ENCODE measurements around the gene CCDC136. TPM values are rescaled to one million over a fixed set of nuclear protein-coding genes. Genes with fewer than 3 reads are reported as not detected.

Gene CCDC136
- polyA plus RNA-seq, 1 donor (not counting 4 experiments of a cell fraction or from before 2014, with no cell fraction given) = 1.6 TPM

- no peaks in the 10 kb centered on the region for H3K9me3 ChIP-seq (ENCODE audit: control insufficient read depth, low read depth, low read length)
- H3K4me3 ChIP-seq (ENCODE audit: control insufficient read depth in 2 of 3, extremely low read depth in 1 of 3, insufficient read depth in 2 of 3, low read depth in 1 of 3, low read length in 3 of 3) = no peak overlapping the region
- no peaks in the 10 kb centered on the region for H4K20me1 ChIP-seq (ENCODE audit: control insufficient read depth, extremely low read depth, insufficient read depth, low read length)
- dilution Hi-C loops (cut with MboI; ENCODE audit: extremely low pct_ligation_motif_present, low sequenced_read_pairs) = no loop called here
- H3K4me1 ChIP-seq (ENCODE audit: control insufficient read depth, extremely low read depth, insufficient read depth, low read length) = peaks cover 12% of the 10 kb centered on the region
- H3K27ac ChIP-seq (ENCODE audit: control insufficient read depth, insufficient read depth, low read length) = no peak overlapping the region
- no peak overlapping the region for H3K4me2 ChIP-seq (ENCODE audit: control insufficient read depth, extremely low read depth, insufficient read depth, low read depth, low read length)
- no peaks in the 10 kb centered on the region for H3K79me2 ChIP-seq (ENCODE audit: control insufficient read depth, insufficient read depth, low read length)
- peaks cover 3% of the 10 kb centered on the region for H3K9me1 ChIP-seq (ENCODE audit: control insufficient read depth, extremely low read depth, insufficient read depth, low read length)
- no peak for DNase-seq (ENCODE audit: low read depth, low spot score)
- H3K36me3 ChIP-seq (ENCODE audit: control insufficient read depth in 2 of 2, extremely low read depth in 1 of 2, insufficient read depth in 2 of 2, low read length in 2 of 2) = no peaks in the 10 kb centered on the region
- H3K9ac ChIP-seq (ENCODE audit: control insufficient read depth, extremely low read depth, insufficient read depth, low read length) = no peak overlapping the region
- no peak for FAIRE-seq
- H2AFZ ChIP-seq (ENCODE audit: control insufficient read depth, low read length) = no peak overlapping the region
- TF ChIP-seq CTCF (optimal IDR thresholded peaks at IDR 0.05 in 1 of 3, IDR thresholded peaks at IDR 0.05 in 1 of 3, conservative IDR thresholded peaks at IDR 0.05 in 1 of 3; ENCODE audit: extremely low read depth in 1 of 3, insufficient read depth in 2 of 3, low read length in 3 of 3) (no peak), EZH2 (IDR thresholded peaks at IDR 0.05; ENCODE audit: low read length) (no peak)
- peaks cover 39% of the 10 kb centered on the region for H3K27me3 ChIP-seq (ENCODE audit: control insufficient read depth, extremely low read depth, insufficient read depth, low read length)
Measured at GRCh38 chr7:128831994-128832879, 40.5 kb downstream of the CCDC136 start.

GRCh38 chr7:128832880-128833147 is 41.0 kb downstream of the CCDC136 start:
- Histone ChIP-seq H3K9me3 (ENCODE audit: control insufficient read depth, low read depth, low read length) (no peaks in the 10 kb centered on the region), H3K9ac (ENCODE audit: control insufficient read depth, extremely low read depth, insufficient read depth, low read length) (no peak overlapping the region), H4K20me1 (ENCODE audit: control insufficient read depth, extremely low read depth, insufficient read depth, low read length) (no peaks in the 10 kb centered on the region), H2AFZ (ENCODE audit: control insufficient read depth, low read length) (no peak overlapping the region), H3K4me3 (ENCODE audit: control insufficient read depth in 2 of 3, extremely low read depth in 1 of 3, insufficient read depth in 2 of 3, low read depth in 1 of 3, low read length in 3 of 3) (no peak overlapping the region), H3K27ac (ENCODE audit: control insufficient read depth, insufficient read depth, low read length) (no peak overlapping the region), H3K79me2 (ENCODE audit: control insufficient read depth, insufficient read depth, low read length) (no peaks in the 10 kb centered on the region), H3K4me2 (ENCODE audit: control insufficient read depth, extremely low read depth, insufficient read depth, low read depth, low read length) (no peak overlapping the region), H3K9me1 (ENCODE audit: control insufficient read depth, extremely low read depth, insufficient read depth, low read length) (peaks cover 3% of the 10 kb centered on the region), H3K4me1 (ENCODE audit: control insufficient read depth, extremely low read depth, insufficient read depth, low read length) (peaks cover 12% of the 10 kb centered on the region), H3K36me3 (ENCODE audit: control insufficient read depth in 2 of 2, extremely low read depth in 1 of 2, insufficient read depth in 2 of 2, low read length in 2 of 2) (no peaks in the 10 kb centered on the region), H3K27me3 (ENCODE audit: control insufficient read depth, extremely low read depth, insufficient read depth, low read length) (peaks cover 39% of the 10 kb centered on the region)
- no peak for DNase-seq (ENCODE audit: low read depth, low spot score)
- no peak for FAIRE-seq
- TF ChIP-seq CTCF (optimal IDR thresholded peaks at IDR 0.05 in 1 of 3, IDR thresholded peaks at IDR 0.05 in 1 of 3, conservative IDR thresholded peaks at IDR 0.05 in 1 of 3; ENCODE audit: extremely low read depth in 1 of 3, insufficient read depth in 2 of 3, low read length in 3 of 3) (no peak), EZH2 (IDR thresholded peaks at IDR 0.05; ENCODE audit: low read length) (no peak)
- dilution Hi-C loops (cut with MboI; ENCODE audit: extremely low pct_ligation_motif_present, low sequenced_read_pairs) = no loop called here

All from keratinocyte (primary cell).